HG03045 (cell line): ENCODE data around the gene NKD2.
"Not testable (repeated sequence)": the region's sequence is repeated elsewhere in the genome, so short reads cannot be mapped to it uniquely, and the experiment has no call there.

Experiments used
- ATAC-seq: cut with Tn5 transposase; IDR thresholded peaks from one replicate; pipeline ENCODE4 v1.9.1; 2021; ENCODE audit warnings: mild to moderate bottlenecking, moderate library complexity; ENCODE audit not compliant: unreplicated experiment

The NKD2 gene

DNA sequence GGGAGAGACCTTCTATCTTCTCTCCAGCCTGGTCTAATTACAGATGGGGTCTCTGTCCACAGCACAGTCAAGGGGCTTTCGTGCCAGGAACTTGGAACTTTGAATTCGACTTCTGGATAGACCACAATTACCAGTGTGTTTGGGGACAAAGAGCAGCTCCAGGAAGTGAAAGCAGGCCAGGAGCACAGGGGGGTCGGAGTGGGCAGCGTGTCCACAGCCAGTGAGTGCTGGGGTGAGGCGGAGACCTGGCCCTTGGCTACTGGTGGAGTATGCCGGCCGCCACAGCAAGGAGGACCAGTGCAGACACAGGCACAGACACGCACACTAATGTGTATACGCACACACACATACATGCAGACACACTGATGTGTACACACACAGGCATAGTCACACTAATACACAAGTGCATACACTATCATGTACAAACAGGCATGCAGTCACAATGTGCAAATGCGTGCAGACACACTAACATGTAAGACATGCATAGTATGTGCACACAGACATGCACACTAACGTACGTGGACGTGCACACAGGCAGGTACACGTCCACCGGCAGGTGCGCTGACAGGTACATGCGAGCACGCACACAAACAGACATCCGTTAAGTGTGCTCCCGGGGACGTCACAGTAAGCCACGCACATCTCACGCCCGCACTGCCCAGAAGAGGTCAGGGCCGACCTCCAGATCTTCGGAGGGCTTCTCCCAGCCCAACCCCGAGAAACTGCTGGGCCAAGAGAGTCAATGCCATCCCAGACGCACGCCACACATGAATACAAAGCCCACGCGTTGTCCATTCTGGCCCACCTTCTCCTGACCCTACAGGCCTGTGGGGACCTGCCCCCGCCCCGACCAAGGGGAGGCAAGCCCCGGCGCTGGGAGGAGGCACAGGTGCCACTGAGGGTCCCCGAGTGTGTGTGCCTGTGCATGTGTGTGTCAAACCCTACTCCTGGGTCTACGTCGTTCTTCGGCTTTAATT is 46.5 kb downstream of the NKD2 start:
- no peak for ATAC-seq

DNA sequence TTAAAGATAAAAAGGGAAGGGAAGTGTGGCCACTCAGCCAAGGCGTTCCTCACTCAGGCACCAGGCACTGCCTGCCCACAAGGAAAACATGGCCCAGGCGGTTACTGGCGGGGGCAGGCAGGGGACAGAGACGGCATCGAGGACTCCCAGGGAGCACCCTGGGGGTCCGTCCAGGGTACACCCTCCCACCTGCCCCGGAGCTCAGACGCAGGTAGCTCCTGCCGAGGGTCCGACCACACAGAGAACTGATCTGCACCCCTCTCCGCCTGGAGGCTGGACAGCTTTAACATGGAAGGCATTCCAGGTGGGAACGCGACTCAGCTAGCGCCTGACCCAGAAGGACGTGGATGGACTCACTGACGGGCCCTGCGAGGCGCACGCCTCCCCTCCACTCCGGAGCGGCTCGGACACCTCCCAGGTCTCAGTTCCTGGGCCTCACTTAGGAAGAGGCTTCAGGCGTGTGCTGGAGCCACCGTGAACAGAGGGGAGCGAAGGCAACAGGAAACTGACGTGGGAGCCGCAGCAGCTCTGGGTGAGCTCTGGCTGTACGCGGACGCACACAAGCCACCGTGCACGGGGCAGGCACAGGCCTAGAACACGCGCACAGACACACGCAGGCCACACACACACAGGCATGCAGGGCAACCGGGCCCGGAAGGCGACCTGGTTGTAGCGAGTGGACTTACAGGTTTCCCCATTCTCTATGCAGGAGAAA is 47.5 kb downstream of the NKD2 start:
- no peak for ATAC-seq

DNA sequence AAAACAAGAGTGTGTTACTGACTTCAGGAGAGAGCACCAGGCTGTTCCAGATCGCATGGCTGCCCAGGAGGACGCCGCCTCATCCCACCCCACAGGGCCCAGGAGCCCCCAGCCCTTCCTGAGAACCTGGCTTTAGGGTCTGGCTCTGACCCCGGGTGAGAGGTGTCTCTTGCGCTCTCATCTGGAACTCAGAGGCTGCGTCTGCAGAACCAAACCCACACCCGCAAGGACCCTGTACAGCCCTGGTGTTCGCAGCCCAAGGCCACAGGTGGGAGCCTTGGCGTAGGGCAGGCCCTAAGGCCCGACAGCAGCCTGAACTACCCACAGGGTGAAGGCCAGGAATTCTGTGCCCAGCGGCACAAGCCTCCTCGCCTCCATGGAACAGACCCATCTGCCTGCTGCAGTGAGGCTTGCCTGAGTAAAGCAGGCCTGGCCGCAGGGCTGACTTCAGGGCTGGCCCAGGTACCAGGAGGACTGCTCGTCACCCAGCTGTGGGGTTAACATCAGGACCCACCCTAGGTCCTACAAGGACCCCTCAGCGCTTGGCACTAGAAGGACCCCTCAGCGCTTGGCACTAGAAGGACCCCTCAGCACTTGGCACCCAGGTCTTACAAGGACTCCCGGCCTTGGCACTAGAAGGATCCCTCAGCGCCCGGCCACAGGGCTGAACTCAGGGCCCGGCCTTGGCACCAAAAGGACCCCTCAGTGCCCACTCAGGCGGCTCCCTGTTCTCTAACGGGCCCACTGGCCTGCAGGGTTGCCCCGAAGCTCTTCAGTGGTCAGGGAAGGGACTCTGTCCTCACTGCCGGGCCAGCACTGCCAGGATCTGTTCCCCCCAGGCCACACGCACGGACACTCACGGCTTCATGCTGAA is 48.2 kb downstream of the NKD2 start:
- ATAC-seq, result no peak

- no peak for ATAC-seq
Measured at GRCh38 chr5:1057485-1058082, 49.0 kb downstream of the NKD2 start.

DNA sequence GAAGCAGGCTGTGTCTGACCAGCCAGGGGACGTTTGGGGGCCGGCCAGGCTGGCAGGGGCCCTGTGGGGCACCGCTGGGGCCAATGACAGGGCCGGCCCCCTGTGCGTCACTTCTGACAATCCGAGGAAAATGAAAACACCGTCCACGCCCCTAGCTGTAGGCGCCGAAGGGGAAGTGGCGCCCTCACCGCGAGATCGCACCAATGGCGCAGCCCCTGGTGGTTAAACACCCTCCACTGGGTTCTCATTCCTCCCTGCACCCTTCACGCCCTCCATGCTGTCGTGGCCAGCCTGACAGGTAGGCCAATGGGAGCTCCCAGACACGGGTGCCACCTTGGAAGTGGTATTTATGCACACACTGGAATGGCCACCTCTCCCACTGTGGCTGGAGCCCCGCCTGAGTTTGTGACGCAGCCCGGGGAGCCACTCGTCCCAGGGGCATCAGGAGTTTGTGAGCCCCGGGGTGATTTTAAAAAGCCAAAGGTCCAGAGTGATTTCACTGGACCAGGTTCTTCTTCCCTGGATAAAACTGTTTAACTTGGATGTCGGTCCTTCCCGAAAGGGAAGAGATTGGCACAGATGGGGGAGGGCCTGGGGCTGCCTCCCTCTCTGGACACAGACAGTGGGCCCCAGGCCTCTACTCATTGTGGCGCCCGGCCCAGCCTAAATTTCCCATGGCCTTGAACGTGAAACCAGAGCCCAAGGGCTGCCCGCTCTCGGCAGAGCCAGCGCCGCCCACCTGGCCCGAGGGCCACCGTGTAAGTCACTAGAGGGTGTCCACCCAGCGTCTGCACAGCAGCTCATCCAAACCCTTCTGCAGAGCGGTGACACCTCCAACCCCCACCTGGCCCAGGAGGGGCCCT is 49.7 kb downstream of the NKD2 start:
- ATAC-seq, result no peak

GRCh38 chr5:1058988-1059883 is 50.6 kb downstream of the NKD2 start:
- ATAC-seq, result no peak

DNA sequence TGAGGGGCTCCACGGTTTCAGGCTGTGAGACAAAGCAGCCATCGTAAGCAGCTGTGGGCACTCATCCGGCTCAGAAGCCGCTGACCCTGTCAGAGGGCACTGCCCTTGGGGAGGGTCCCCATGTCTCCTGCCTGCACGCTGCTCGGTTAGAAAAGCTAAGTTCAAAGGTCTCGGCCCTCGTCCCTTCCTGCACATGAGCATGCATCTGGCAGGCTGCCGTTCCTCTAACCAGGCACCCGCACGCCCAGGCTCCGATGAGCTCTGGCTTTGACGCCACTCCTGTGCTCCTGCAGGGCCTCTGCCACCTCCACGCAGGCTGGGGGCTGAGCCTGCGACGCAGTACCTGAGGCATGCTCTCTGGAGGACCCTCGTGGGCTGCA is 51.3 kb downstream of the NKD2 start:
- ATAC-seq, result no peak

GRCh38 chr5:1060535-1060981 is 52.0 kb downstream of the NKD2 start:
- ATAC-seq, result no peak

DNA sequence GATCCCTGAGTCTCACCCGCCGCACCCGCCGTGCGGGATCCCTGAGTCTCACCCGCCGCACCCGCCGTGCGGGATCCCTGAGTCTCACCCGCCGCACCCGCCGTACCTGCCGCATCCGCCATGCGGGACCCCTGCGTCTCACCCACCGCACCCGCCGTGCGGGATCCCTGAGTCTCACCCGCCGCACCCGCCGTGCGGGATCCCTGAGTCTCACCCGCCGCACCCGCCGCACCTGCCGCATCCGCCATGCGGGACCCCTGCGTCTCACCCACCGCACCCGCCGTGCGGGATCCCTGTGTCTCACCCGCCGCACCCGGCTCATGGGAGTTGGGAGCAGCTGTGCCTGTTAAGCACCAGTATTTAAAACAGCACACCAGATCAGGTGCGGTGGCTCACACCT is 52.7 kb downstream of the NKD2 start:
- not testable (repeated sequence) for ATAC-seq

GRCh38 chr5:1061916-1062315 is 53.3 kb downstream of the NKD2 start:
- ATAC-seq, result no peak

GRCh38 chr5:1062761-1063568 is 54.4 kb downstream of the NKD2 start:
- ATAC-seq, result no peak

GRCh38 chr5:1063661-1064382 is 55.2 kb downstream of the NKD2 start:
- ATAC-seq, result no peak

- no peak for ATAC-seq
Measured at GRCh38 chr5:1064383-1065142, 56.0 kb downstream of the NKD2 start.

- ATAC-seq, result no peak
Measured at GRCh38 chr5:1065143-1065750, 56.6 kb downstream of the NKD2 start.

GRCh38 chr5:1065891-1066650 is 57.5 kb downstream of the NKD2 start:
- ATAC-seq, result no peak
